K562 (cell line): ENCODE measurements around the gene LDAH. TPM values are rescaled to one million over a fixed set of nuclear protein-coding genes. Genes with fewer than 3 reads are reported as not detected.

ENCODE experiments used
- ATAC-seq: fragments of 200-7000 bp; cut with Tn5 transposase; 3 replicates; pipeline ENCODE4 v1.9.1; 2020; ENCODE audit warnings: moderate library complexity
- BruUV-seq: library from RNA; stranded (reverse); fragments of 400-500 nt; replicated peaks from 2 replicates; lab custom pipeline; 2021; lab: Mats Ljungman, UMichigan
- CTCF ChIA-PET: fragments of 300-600 bp; formaldehyde crosslinking; extraction: SDS; loops from one replicate; lab custom pipeline; 2021; ENCODE audit warnings: low intra/inter-chr PET ratio; lab: Yijun Ruan, JAX
- POLR2A ChIA-PET: fragments of 300-600, 350-650 bp; sonication (Branson Sonifier 250); formaldehyde crosslinking; extraction: SDS; loops from one replicate; lab custom pipeline; 2021; ENCODE audit warnings: antibody characterized with exemption, inconsistent platforms; lab: Yijun Ruan, JAX
- DNase-seq, 4 experiments: peaks; one replicate each; pipeline versions ENCODE4 v3.0.0 to v3.0.0-alpha.2; 2011 to 2018; ENCODE audit warnings: low spot score in 3 of 4, mixed read lengths in 3 of 4; ENCODE audit errors: extremely low read depth in 1 of 4
- FAIRE-seq: peaks from 2 replicates; lab custom pipeline; 2011; peaks lifted over from hg19 to GRCh38; lab: Jason Lieb, UNC
- H2AFZ ChIP-seq: 2 replicates; pipeline ENCODE4 v1.6.0; 2011; ENCODE audit warnings: low read depth, low read length, control low read depth, inconsistent platforms
- H3K27ac ChIP-seq: fragments of 200-600 bp; 3 replicates; pipeline ENCODE4 v1.8.0; 2011; ENCODE audit warnings: low read depth, mild to moderate bottlenecking, control low read depth, inconsistent platforms, low read length, moderate library complexity, mixed read lengths; ENCODE audit errors: extremely low read depth
- H3K27me3 ChIP-seq, 2 experiments: fragments of 300-600 bp in 1 of 2; 2 replicates in 1 of 2; 3 replicates in 1 of 2; pipeline versions ENCODE4 v1.6.0 to v1.8.0; 2011; ENCODE audit warnings: inconsistent platforms in 2 of 2, low read length in 2 of 2, mild to moderate bottlenecking in 1 of 2, mixed read lengths in 1 of 2, moderate library complexity in 1 of 2; ENCODE audit not compliant: control insufficient read depth in 2 of 2, insufficient read depth in 2 of 2
- H3K36me3 ChIP-seq: fragments of 300-600 bp; 3 replicates; pipeline ENCODE4 v1.8.0; 2011; ENCODE audit warnings: mild to moderate bottlenecking, low read length, inconsistent platforms; ENCODE audit not compliant: control insufficient read depth, insufficient read depth
- H3K4me1 ChIP-seq, 2 experiments: fragments of 200-600 bp in 1 of 2; replicated peaks in 1 of 2; 2 replicates in 1 of 2; 3 replicates in 1 of 2; pipeline versions ENCODE4 v1.5.1 to v1.8.0; 2011; ENCODE audit warnings: inconsistent platforms in 2 of 2, low read length in 2 of 2, mild to moderate bottlenecking in 1 of 2, mixed read lengths in 1 of 2, moderate library complexity in 1 of 2; ENCODE audit not compliant: control insufficient read depth in 2 of 2, insufficient read depth in 2 of 2
- H3K4me2 ChIP-seq: 2 replicates; pipeline ENCODE4 v1.6.1; 2011; ENCODE audit warnings: low read length, control low read depth, inconsistent platforms, mixed read lengths; ENCODE audit not compliant: insufficient read depth
- H3K4me3 ChIP-seq: fragments of 200-600 bp; sonication (generic), shearing (Covaris generic); 2 replicates; pipeline ENCODE4 v1.5.1; 2016; ENCODE audit warnings: control low read depth, inconsistent platforms
- H3K79me2 ChIP-seq: fragments of 200-600 bp; 3 replicates; pipeline ENCODE4 v1.8.0; 2011; ENCODE audit warnings: low read length, inconsistent platforms; ENCODE audit not compliant: control insufficient read depth, insufficient read depth
- H3K9ac ChIP-seq, 2 experiments: 2 replicates each; pipeline versions ENCODE4 v1.6.0 to v1.6.1; 2011; ENCODE audit warnings: low read depth in 2 of 2, low read length in 2 of 2, control low read depth in 1 of 2, inconsistent platforms in 1 of 2, mild to moderate bottlenecking in 1 of 2, mixed read lengths in 1 of 2; ENCODE audit not compliant: insufficient read depth in 1 of 2
- H3K9me1 ChIP-seq: one replicate; pipeline ENCODE4 v1.6.0; 2011; ENCODE audit warnings: inconsistent platforms, mild to moderate bottlenecking, low read length, moderate library complexity; ENCODE audit not compliant: control insufficient read depth, insufficient read depth
- H3K9me3 ChIP-seq: replicated peaks from 2 replicates; pipeline ENCODE4 v1.5.1; 2011; ENCODE audit warnings: low read depth, low read length, inconsistent platforms; ENCODE audit not compliant: control insufficient read depth, insufficient read depth
- H4K20me1 ChIP-seq: replicated peaks from 2 replicates; pipeline ENCODE4 v1.6.1; 2011; ENCODE audit warnings: low read length, inconsistent platforms, mixed read lengths; ENCODE audit not compliant: control insufficient read depth, insufficient read depth
- CEBPB ChIP-seq: fragments of 450-650 bp; IDR thresholded peaks from 2 replicates; pipeline ENCODE4 v1.6.1; 2016; ENCODE audit warnings: missing genetic modification characterization, missing compliant biosample characterization
- CEBPG ChIP-seq, 3 experiments: fragments of 200-800 bp in 1 of 3; sonication (Bioruptor generic) in 1 of 3; sonication (generic) in 1 of 3; formaldehyde crosslinking in 1 of 3; IDR thresholded peaks in 2 of 3; conservative IDR thresholded peaks in 1 of 3; 2 replicates each; pipeline versions ENCODE4 v1.6.1 to v1.8.0; 2016 to 2022; ENCODE audit warnings: missing compliant biosample characterization in 2 of 3, missing genetic modification characterization in 2 of 3, mild to moderate bottlenecking in 1 of 3, missing genetic modification reagents in 1 of 3
- NUFIP1 ChIP-seq: fragments of 450-650 bp; IDR thresholded peaks from 2 replicates; pipeline ENCODE4 v1.6.1; 2018; ENCODE audit not compliant: partially characterized antibody
- PPARD ChIP-seq: fragments of 250-450 bp; sonication (Bioruptor Pico); IDR thresholded peaks from 2 replicates; pipeline ENCODE4 v1.8.0; 2022; ENCODE audit warnings: inconsistent platforms, mild to moderate bottlenecking, moderate library complexity
- RAD21 ChIP-seq, 2 experiments: fragments of 250-450 bp in 1 of 2; fragments of 450-650 bp in 1 of 2; sonication (Bioruptor Pico) in 1 of 2; formaldehyde crosslinking in 1 of 2; IDR thresholded peaks in 1 of 2; conservative IDR thresholded peaks in 1 of 2; 2 replicates each; pipeline versions ENCODE4 v1.4.0 to v1.8.0; 2020 to 2022; ENCODE audit warnings: mild to moderate bottlenecking in 2 of 2, moderate library complexity in 1 of 2
- SMAD2 ChIP-seq: fragments of 150-350 bp; IDR thresholded peaks from 2 replicates; pipeline ENCODE4 v1.6.1; 2014; ENCODE audit warnings: low read depth, mild to moderate bottlenecking, low read length
- WGBS: fragments of 100-300 bp; shearing (Covaris generic); methylation state at CpG from one replicate; pipeline ENCODE4 v1.1.6; 2016; ENCODE audit warnings: low coverage, mixed read lengths; ENCODE audit not compliant: insufficient coverage; ENCODE audit errors: missing lambda C conversion rate; 5-methylcytosine and 5-hydroxymethylcytosine counted together
- in situ Hi-C: fragments of 300-500 bp; cut with MboI; formaldehyde crosslinking; loops from 4 replicates; pipeline ENCODE4 v1.15.0; 2018; ENCODE audit warnings: inconsistent platforms, mixed read lengths
- intact Hi-C: fragments of 100-400 bp; cut with micrococcal nuclease; formaldehyde crosslinking; loops from 2 replicates; pipeline ENCODE4 v1.14.2; 2022
- polyA plus RNA-seq, 8 experiments: library from polyadenylated mRNA; depleted of rRNA in 4 of 8; stranded (reverse) in 5 of 8; unstranded in 3 of 8; fragments of >200 nt; fragmentation: Nextera tagmentation in 2 of 8; fragmentation: Illumina TruSeq in 1 of 8; extraction: Ambion mirVana in 2 of 8; extraction: Trizol in 1 of 8; gene quantifications; 2 replicates each; pipeline versions ENCODE4 v1.2.1 to v1.2.3, GENCODE V29; 2011 to 2014; ENCODE audit warnings: inconsistent platforms in 1 of 8, missing spikeins in 1 of 8
- total RNA-seq, 7 experiments: library from RNA; depleted of rRNA in 6 of 7; stranded (reverse); fragments of >200 nt in 6 of 7; fragmentation: Illumina TruSeq in 2 of 7; extraction: Trizol in 2 of 7; gene quantifications; 2 replicates each; pipeline versions ENCODE4 v1.2.1 to v1.2.3, GENCODE V29; 2011 to 2021; ENCODE audit warnings: low replicate concordance in 1 of 7
- TF ChIP-seq, protein P1 (sequence below), 3 experiments: fragments of 200-800 bp in 1 of 3; sonication (Bioruptor generic) in 1 of 3; sonication (generic) in 1 of 3; formaldehyde crosslinking in 1 of 3; IDR thresholded peaks; 2 replicates each; pipeline versions ENCODE4 v1.6.1 to v1.8.0; 2016 to 2022; ENCODE audit warnings: mild to moderate bottlenecking in 2 of 3, missing compliant biosample characterization in 2 of 3, missing genetic modification characterization in 2 of 3, missing genetic modification reagents in 1 of 3
- TF ChIP-seq, protein P2 (sequence below), 3 experiments: IDR thresholded peaks in 2 of 3; conservative IDR thresholded peaks in 1 of 3; 2 replicates each; pipeline ENCODE4 v1.5.1; 2011 to 2012; ENCODE audit warnings: low read length in 3 of 3, mild to moderate bottlenecking in 3 of 3, control low read depth in 2 of 3, improper control_type of control experiment in 1 of 3, inconsistent platforms in 1 of 3, low read depth in 1 of 3, mixed read lengths in 1 of 3, moderate library complexity in 1 of 3; ENCODE audit not compliant: insufficient read depth in 2 of 3

LDAH gene
- total and polyA plus RNA-seq, 9 of the 15 experiments (the other 6 are each of a cell fraction or from before 2014, with no cell fraction given), result 22.3 to 60.1 (median 40.0) TPM

DNA sequence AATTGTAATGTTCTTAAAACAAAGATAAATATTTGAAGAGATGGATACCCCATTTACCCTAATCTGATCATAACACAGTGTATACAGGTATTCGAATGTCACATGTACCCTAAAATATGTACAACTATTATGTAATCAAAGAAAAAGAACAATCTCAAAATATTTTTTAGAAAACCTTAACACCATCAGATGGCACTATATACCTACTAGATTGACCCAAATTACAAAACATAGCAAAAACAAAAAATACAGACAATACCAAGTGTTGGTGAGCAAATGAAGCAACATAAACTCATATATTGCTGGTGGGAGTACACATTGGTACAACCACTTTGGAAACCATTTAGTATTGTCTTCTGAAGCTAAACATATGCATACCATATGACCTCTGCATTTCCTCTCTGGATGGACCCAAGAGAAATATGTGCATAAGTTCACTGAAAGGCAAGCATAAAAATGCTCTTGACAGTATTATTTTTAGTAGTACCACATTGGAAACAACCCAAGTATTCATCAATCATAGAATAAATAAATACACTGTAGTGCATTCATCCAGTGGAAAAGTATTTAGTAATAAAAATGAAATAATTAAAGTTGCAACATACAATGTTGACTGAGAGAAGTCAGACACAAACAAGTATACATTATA lies 100.2 kb downstream of the LDAH start:
- ChIA-PET CTCF (interaction anchor here (0.6 kb wide), 1 partner anchor 507 kb away, joined by 3 read pairs; no protein-coding TSS in a partner anchor), POLR2A (no interaction called here)
- no peak overlapping the region for H3K4me2 ChIP-seq
- no TSS peak for BruUV-seq
- no peaks in the 10 kb centered on the region; the same call in 1 of the 3 replicates for H3K36me3 ChIP-seq
- H3K4me1 ChIP-seq, result no peaks in the 10 kb centered on the region
- WGBS, result 67% methylated on average over 1 of the region's 1 CpG
- no peaks in the 10 kb centered on the region for H3K27me3 ChIP-seq
- H3K79me2 ChIP-seq, result peaks cover 5% of the 10 kb centered on the region; the same call in 1 of the 3 replicates
- H3K9me1 ChIP-seq, result no peaks in the 10 kb centered on the region
- H3K9me3 ChIP-seq, result no peaks in the 10 kb centered on the region
- no peak overlapping the region for H3K9ac ChIP-seq
- H4K20me1 ChIP-seq, result no peaks in the 10 kb centered on the region
- DNase-seq (no peak), ATAC-seq (no peak), FAIRE-seq (no peak)
- H2AFZ ChIP-seq, result no peak overlapping the region
- in situ Hi-C loops (no loop called here), intact Hi-C loops (no loop called here)
- no peak for TF ChIP-seq NUFIP1
- no peak for TF ChIP-seq SMAD2
- peak; percentile 25; the same call in 1 of the 2 replicates for TF ChIP-seq CEBPB
- TF ChIP-seq RAD21 (CRISPR knock-in tag; conservative IDR thresholded peaks at IDR 0.05 in 1 of 2, IDR thresholded peaks at IDR 0.05 in 1 of 2), result peak in 1 of 2 experiments; percentile 21; a peak in 1 of 4 replicates
- no peak for TF ChIP-seq PPARD (CRISPR knock-in tag)
- no peak for TF ChIP-seq CEBPG (CRISPR knock-in tag; IDR thresholded peaks at IDR 0.05)
- TF ChIP-seq CEBPG (tag; conservative IDR thresholded peaks at IDR 0.05 in 1 of 2, IDR thresholded peaks at IDR 0.05 in 1 of 2), result 0 out of 4 replicates have a peak, but pooled peaks of 1 of the 2 experiments have one; percentile 12
- TF ChIP-seq, protein P1, sequence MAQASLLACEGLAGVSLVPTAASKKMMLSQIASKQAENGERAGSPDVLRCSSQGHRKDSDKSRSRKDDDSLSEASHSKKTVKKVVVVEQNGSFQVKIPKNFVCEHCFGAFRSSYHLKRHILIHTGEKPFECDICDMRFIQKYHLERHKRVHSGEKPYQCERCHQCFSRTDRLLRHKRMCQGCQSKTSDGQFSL (CRISPR knock-in tag; IDR thresholded peaks at IDR 0.05), result no peak
- TF ChIP-seq, protein P1 (tag; IDR thresholded peaks at IDR 0.05), result no peak
- TF ChIP-seq, protein P2, sequence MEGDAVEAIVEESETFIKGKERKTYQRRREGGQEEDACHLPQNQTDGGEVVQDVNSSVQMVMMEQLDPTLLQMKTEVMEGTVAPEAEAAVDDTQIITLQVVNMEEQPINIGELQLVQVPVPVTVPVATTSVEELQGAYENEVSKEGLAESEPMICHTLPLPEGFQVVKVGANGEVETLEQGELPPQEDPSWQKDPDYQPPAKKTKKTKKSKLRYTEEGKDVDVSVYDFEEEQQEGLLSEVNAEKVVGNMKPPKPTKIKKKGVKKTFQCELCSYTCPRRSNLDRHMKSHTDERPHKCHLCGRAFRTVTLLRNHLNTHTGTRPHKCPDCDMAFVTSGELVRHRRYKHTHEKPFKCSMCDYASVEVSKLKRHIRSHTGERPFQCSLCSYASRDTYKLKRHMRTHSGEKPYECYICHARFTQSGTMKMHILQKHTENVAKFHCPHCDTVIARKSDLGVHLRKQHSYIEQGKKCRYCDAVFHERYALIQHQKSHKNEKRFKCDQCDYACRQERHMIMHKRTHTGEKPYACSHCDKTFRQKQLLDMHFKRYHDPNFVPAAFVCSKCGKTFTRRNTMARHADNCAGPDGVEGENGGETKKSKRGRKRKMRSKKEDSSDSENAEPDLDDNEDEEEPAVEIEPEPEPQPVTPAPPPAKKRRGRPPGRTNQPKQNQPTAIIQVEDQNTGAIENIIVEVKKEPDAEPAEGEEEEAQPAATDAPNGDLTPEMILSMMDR (IDR thresholded peaks at IDR 0.05 in 2 of 3, conservative IDR thresholded peaks at IDR 0.05 in 1 of 3; ENCODE audit: insufficient read depth in 2 of 3, low read depth in 1 of 3, low read length in 3 of 3), result peak in 1 of 3 experiments; percentile 14; a peak in 1 of 6 replicates
- no peak overlapping the region for H3K27ac ChIP-seq
- no peak overlapping the region for H3K4me3 ChIP-seq
